Astrocyte of the spinal cord (primary cell): Measurements from ENCODE around the gene TADA1.
"Not testable (repeated sequence)": the region's sequence is repeated elsewhere in the genome, so short reads cannot be mapped to it uniquely, and the experiment has no call there.

Source experiments
- DNase-seq: peaks from one replicate; pipeline ENCODE4 v3.0.0; 2011; ENCODE audit warnings: low read depth, low spot score
- H3K4me3 ChIP-seq: 2 replicates; pipeline ENCODE4 v1.5.1; 2011; ENCODE audit warnings: low read depth, mild to moderate bottlenecking, low read length, moderate library complexity
- in situ Hi-C: cut with HindIII; loops from 2 replicates; pipeline ENCODE4 v1.10.0; 2017; ENCODE audit warnings: low sequenced_read_pairs
- TF ChIP-seq, protein P1 (sequence below): IDR thresholded peaks from 2 replicates; pipeline ENCODE4 v1.5.1; 2012; ENCODE audit warnings: low read depth, mild to moderate bottlenecking, low read length, inconsistent platforms

TADA1 gene

DNA sequence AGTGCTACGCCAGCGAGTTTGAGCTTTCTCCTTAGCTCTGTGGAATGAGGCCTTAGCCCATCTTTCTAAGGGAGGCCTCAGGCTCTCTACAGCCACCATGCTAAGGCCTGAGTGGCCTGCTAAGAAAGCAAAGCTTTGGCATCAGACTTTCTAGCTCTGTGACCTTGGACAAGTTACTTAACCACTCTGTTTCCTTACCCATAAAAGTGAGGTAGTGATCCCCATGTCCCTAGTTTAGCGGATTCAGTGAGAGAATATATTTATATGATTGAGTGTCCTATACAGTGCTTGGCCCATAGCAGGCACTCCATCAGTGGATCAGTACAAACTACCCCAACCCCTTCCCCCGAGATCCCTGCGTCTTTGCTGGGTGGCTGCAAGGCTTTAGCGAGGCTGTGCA, 32.7 kb downstream of the TADA1 start:
- no peak overlapping the region for H3K4me3 ChIP-seq
- TF ChIP-seq, protein P1, sequence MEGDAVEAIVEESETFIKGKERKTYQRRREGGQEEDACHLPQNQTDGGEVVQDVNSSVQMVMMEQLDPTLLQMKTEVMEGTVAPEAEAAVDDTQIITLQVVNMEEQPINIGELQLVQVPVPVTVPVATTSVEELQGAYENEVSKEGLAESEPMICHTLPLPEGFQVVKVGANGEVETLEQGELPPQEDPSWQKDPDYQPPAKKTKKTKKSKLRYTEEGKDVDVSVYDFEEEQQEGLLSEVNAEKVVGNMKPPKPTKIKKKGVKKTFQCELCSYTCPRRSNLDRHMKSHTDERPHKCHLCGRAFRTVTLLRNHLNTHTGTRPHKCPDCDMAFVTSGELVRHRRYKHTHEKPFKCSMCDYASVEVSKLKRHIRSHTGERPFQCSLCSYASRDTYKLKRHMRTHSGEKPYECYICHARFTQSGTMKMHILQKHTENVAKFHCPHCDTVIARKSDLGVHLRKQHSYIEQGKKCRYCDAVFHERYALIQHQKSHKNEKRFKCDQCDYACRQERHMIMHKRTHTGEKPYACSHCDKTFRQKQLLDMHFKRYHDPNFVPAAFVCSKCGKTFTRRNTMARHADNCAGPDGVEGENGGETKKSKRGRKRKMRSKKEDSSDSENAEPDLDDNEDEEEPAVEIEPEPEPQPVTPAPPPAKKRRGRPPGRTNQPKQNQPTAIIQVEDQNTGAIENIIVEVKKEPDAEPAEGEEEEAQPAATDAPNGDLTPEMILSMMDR, result no peak
- no peak for DNase-seq
- in situ Hi-C loops, result no loop called here

GRCh38 chr1:166840309-166841274, 35.5 kb downstream of the TADA1 start:
- peak; percentile 10 for DNase-seq
- in situ Hi-C loops, result no loop called here
- H3K4me3 ChIP-seq, result peak overlapping the region; percentile 68
- TF ChIP-seq, protein P1, result no peak

GRCh38 chr1:166839600-166840308, 36.3 kb downstream of the TADA1 start:
- TF ChIP-seq, protein P1, result peak; percentile 41

DNA sequence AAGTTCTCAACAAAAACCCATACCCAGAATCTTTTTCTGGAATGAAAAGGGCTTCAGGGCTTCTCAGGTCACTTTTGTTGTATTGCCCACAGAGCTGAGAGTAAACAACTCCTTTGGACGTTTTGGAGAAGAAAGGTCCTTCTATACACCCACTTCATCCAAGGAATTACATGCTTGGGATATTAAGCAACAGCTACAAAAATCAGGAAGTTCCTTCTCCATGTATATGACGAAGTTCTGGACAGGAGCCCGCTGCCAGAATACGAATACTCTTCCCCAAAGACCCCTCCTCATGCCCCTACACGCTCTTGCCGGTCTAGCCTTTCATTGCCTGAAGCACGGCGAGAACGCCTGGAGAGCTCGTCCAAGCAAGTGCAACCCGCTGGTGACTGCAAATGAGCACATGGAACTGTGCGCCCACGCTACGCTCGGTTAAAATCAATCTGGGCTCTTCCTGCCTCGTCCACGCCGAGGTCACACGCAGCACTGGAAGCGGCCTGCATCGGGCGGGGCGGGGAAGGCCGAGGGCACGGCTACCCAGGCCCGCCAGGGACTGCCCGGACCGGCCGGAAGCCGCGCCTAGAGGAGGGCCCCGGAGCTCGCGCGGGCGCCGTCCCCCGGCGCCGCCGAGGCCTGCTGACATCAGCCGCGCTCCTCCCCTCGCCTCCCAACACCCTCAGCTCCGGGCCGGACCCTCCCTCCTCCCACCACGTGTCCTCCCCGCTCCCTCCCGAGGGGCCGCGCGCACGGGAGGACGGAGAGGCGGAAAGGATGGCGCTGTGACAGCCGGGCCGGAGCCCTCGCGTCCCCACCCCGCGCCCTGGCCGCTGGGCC, 37.1 kb downstream of the TADA1 start, which contains the start of gene POGK:
Gene POGK (plus strand): TSS at position 710 of the 834 bp plus-strand sequence. CDS start 1,482 bp downstream, outside the sequence.
- DNase-seq, result peak; percentile 88
- TF ChIP-seq, protein P1, result no peak
- in situ Hi-C loops, result no loop called here
- peak within 1 kb of the TSS; percentile 68 for H3K4me3 ChIP-seq

More at GRCh38 chr1:166839600-166840308, 36.3 kb downstream of the TADA1 start:
- DNase-seq, result peak; percentile 20
- H3K4me3 ChIP-seq, result peak overlapping the region; percentile 68
- in situ Hi-C loops, result no loop called here

DNA sequence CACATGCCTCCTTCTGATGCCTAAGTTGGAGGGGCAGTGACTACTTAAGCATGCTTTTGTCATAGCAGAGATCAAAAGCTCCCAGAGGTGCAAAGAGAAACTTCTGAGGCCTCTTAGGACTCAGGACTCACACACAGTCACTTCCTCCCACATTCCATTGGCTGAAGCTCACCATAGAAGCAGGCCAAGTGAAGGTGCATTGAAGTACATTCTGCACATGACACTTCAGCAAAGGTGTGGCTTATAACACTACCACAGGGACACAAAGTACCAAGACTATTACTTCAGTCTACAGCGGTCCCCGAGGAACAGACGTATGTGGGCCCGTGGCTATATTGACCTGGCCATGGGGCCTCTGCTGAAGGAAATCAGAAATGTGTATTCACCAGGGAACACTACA, 39.3 kb downstream of the TADA1 start:
- in situ Hi-C loops, result no loop called here
- TF ChIP-seq, protein P1, result no peak
- no peak for DNase-seq
- H3K4me3 ChIP-seq, result no peak overlapping the region

DNA sequence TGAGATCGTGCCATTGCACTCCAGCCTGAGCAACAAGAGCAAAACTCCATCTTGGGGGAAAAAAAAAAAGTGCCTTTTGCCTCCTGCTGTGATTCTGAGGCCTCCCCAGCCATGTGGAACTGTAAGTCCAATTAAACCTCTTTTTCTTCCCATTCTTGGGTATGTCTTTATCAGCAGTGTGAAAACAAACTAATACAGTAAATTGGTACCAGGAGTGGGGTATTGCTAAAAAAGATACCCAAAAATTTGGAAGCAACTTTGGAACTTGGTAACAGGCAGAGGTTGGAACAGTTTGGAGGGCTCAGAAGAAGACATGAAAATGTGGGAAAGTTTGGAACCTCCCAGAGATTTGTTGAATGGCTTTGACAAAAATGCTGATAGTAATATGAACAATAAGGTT, 46.3 kb downstream of the TADA1 start:
- DNase-seq, in situ Hi-C loops, H3K4me3 ChIP-seq: not testable (repeated sequence)
